HepG2 (cell line): ENCODE measurements around the gene AZU1. TPM values are rescaled to one million over a fixed set of nuclear protein-coding genes. Genes with fewer than 3 reads are reported as not detected.
A peak's percentile ranks its signal among the peaks of the same experiment; 100 is the strongest.

Source experiments
- AHR ChIP-seq: IDR thresholded peaks from 2 replicates; pipeline ENCODE4 v1.6.1; 2018; ENCODE audit warnings: missing genetic modification reagents, missing compliant biosample characterization
- GZF1 ChIP-seq: sonication (generic); formaldehyde crosslinking; IDR thresholded peaks from 2 replicates; pipeline ENCODE4 v1.5.1; 2020; ENCODE audit warnings: mild to moderate bottlenecking, missing genetic modification reagents
- HIC2 ChIP-seq: sonication (generic); formaldehyde crosslinking; IDR thresholded peaks from 2 replicates; pipeline ENCODE4 v1.9.0; 2022; ENCODE audit warnings: low read depth, missing genetic modification reagents
- MIER2 ChIP-seq: IDR thresholded peaks from 2 replicates; pipeline ENCODE4 v1.6.1; 2016; ENCODE audit warnings: missing biosample characterization, missing genetic modification reagents
- NR2C2 ChIP-seq: sonication (generic); formaldehyde crosslinking; IDR thresholded peaks from 2 replicates; pipeline ENCODE4 v1.4.0; 2020; ENCODE audit warnings: missing genetic modification reagents, mild to moderate bottlenecking, moderate library complexity, borderline replicate concordance
- PITX1 ChIP-seq: sonication (generic); formaldehyde crosslinking; IDR thresholded peaks from 2 replicates; pipeline ENCODE4 v1.5.1; 2020; ENCODE audit warnings: mild to moderate bottlenecking, missing genetic modification reagents
- TBL1XR1 ChIP-seq: fragments of 150-350 bp; IDR thresholded peaks from 2 replicates; pipeline ENCODE4 v1.6.1; 2014; ENCODE audit warnings: borderline replicate concordance, low read length; ENCODE audit not compliant: partially characterized antibody
- TFAP4 ChIP-seq: sonication (generic); IDR thresholded peaks from 2 replicates; pipeline ENCODE4 v1.6.1; 2016; ENCODE audit warnings: low read depth, borderline replicate concordance
- UBTF ChIP-seq: sonication (generic); formaldehyde crosslinking; IDR thresholded peaks from 2 replicates; pipeline ENCODE4 v1.4.0; 2020; ENCODE audit warnings: mild to moderate bottlenecking, missing genetic modification reagents
- ZFYVE20 ChIP-seq: sonication (generic); formaldehyde crosslinking; IDR thresholded peaks from 2 replicates; pipeline ENCODE4 v1.8.0; 2023; ENCODE audit warnings: low read depth, mild to moderate bottlenecking, moderate library complexity, missing genetic modification reagents, borderline replicate concordance
- ZHX2 ChIP-seq, 2 experiments: sonication (generic) in 1 of 2; formaldehyde crosslinking in 1 of 2; IDR thresholded peaks; 2 replicates each; pipeline versions ENCODE4 v1.6.1 to v1.9.0; 2014 to 2022; ENCODE audit warnings: antibody characterized with exemption in 1 of 2, borderline replicate concordance in 1 of 2, inconsistent platforms in 1 of 2, low read depth in 1 of 2, missing genetic modification reagents in 1 of 2
- ZMYM2 ChIP-seq: sonication (generic); formaldehyde crosslinking; IDR thresholded peaks from 2 replicates; pipeline ENCODE4 v1.8.0; 2022; ENCODE audit warnings: mild to moderate bottlenecking, missing genetic modification reagents
- ZNF121 ChIP-seq: sonication (generic); formaldehyde crosslinking; IDR thresholded peaks from 2 replicates; pipeline ENCODE4 v1.5.0; 2020; ENCODE audit warnings: mild to moderate bottlenecking, missing genetic modification reagents
- ZNF382 ChIP-seq: sonication (generic); formaldehyde crosslinking; IDR thresholded peaks from 2 replicates; pipeline ENCODE4 v1.5.0; 2020; ENCODE audit warnings: missing genetic modification reagents, mild to moderate bottlenecking, borderline replicate concordance
- ZNF414 ChIP-seq: sonication (generic); formaldehyde crosslinking; IDR thresholded peaks from 2 replicates; pipeline ENCODE4 v1.5.0; 2020; ENCODE audit warnings: missing genetic modification reagents
- polyA plus RNA-seq, 8 experiments: library from polyadenylated mRNA; depleted of rRNA in 3 of 8; stranded (reverse) in 7 of 8; unstranded in 1 of 8; fragments of >200 nt; fragmentation: Illumina TruSeq in 4 of 8; extraction: Trizol in 4 of 8; gene quantifications; 2 replicates each; pipeline versions ENCODE4 v1.2.1 to v1.2.3, GENCODE V29; 2011 to 2016; ENCODE audit warnings: low read depth in 4 of 8, missing spikeins in 1 of 8, mixed read lengths in 1 of 8; ENCODE audit not compliant: insufficient read depth in 1 of 8
- total RNA-seq, 5 experiments: library from RNA; depleted of rRNA; stranded (reverse); fragments of >200 nt; fragmentation: Illumina TruSeq; extraction: Trizol; gene quantifications; 2 replicates each; pipeline ENCODE4 v1.2.3, GENCODE V29; 2016; ENCODE audit warnings: low read depth in 1 of 5

Gene AZU1
- total and polyA plus RNA-seq, 2 of the 13 experiments (the other 11 are each of a cell fraction or from before 2014, with no cell fraction given): not detected

- TF ChIP-seq TFAP4 (peak; percentile 82; the same call in 1 of the 2 replicates), TBL1XR1 (no peak), NR2C2 (peak; percentile 97), PITX1 (CRISPR knock-in tag) (no peak), ZNF414 (CRISPR knock-in tag) (peak; percentile 74; the same call in 1 of the 2 replicates), ZFYVE20 (CRISPR knock-in tag) (0 out of 2 replicates have a peak, but pooled peaks have one; percentile 80), ZMYM2 (CRISPR knock-in tag) (no peak; the same call in 1 of the 2 replicates), MIER2 (CRISPR knock-in tag) (no peak; the same call in 1 of the 2 replicates), AHR (0 out of 2 replicates have a peak, but pooled peaks have one; percentile 32), ZNF121 (CRISPR knock-in tag) (no peak), ZHX2 (IDR thresholded peaks at IDR 0.05; ENCODE audit: low read depth) (peak; percentile 100), ZHX2 (CRISPR knock-in tag; IDR thresholded peaks at IDR 0.05; ENCODE audit: borderline replicate concordance) (no peak; the same call in 1 of the 2 replicates), GZF1 (CRISPR knock-in tag) (no peak), ZNF382 (CRISPR knock-in tag) (no peak), UBTF (peak; percentile 67), HIC2 (CRISPR knock-in tag) (peak; percentile 92)
Observed at GRCh38 chr19:796692-797527, 30.7 kb upstream of the AZU1 start, which contains the start of gene PTBP1 (continued).
